IMR-90 (cell line): ENCODE data around the gene PJA2. TPM values are rescaled to one million over a fixed set of nuclear protein-coding genes. Genes with fewer than 3 reads are reported as not detected.

Experiments
- ATAC-seq: fragments of 200-7000 bp; cut with Tn5 transposase; 2 replicates; pipeline ENCODE4 v1.9.1; 2020; ENCODE audit warnings: low read depth, mild to moderate bottlenecking, moderate library complexity
- BruUV-seq: library from RNA; stranded (reverse); fragments of 400-500 nt; replicated peaks from 2 replicates; lab custom pipeline; 2021; lab: Mats Ljungman, UMichigan
- CTCF ChIA-PET: fragments of 300-600 bp; formaldehyde crosslinking; extraction: SDS; loops from one replicate; lab custom pipeline; 2021; ENCODE audit warnings: antibody characterized with exemption; lab: Yijun Ruan, JAX
- POLR2A ChIA-PET: fragments of 300-600 bp; sonication (Branson Sonifier 250); formaldehyde crosslinking; loops from one replicate; lab custom pipeline; 2022; ENCODE audit warnings: antibody characterized with exemption; ENCODE audit not compliant: unreplicated experiment; lab: Charles Lee
- DNase-seq: peaks from one replicate; pipeline ENCODE4 v3.0.0; 2013
- H2AFZ ChIP-seq: replicated peaks from 2 replicates; pipeline ENCODE3; 2013; ENCODE audit warnings: low read length, mild to moderate bottlenecking; ENCODE audit not compliant: poor library complexity
- H2AK5ac ChIP-seq: 2 replicates; pipeline ENCODE4 v1.6.1; 2013; ENCODE audit warnings: low read depth, low read length, inconsistent platforms
- H2AK9ac ChIP-seq: replicated peaks from 2 replicates; pipeline ENCODE3; 2013; ENCODE audit warnings: mild to moderate bottlenecking, low read depth, low read length, moderate library complexity; ENCODE audit not compliant: poor library complexity
- H2BK120ac ChIP-seq: 2 replicates; pipeline ENCODE4 v1.6.1; 2013; ENCODE audit warnings: low read depth, low read length, inconsistent platforms
- H2BK15ac ChIP-seq: 3 replicates; pipeline ENCODE4 v1.6.1; 2013; ENCODE audit warnings: low read depth, low read length, inconsistent platforms
- H2BK20ac ChIP-seq: 2 replicates; pipeline ENCODE4 v1.6.1; 2013; ENCODE audit warnings: low read depth, mild to moderate bottlenecking, inconsistent platforms, low read length, moderate library complexity
- H2BK5ac ChIP-seq: 2 replicates; pipeline ENCODE4 v1.6.1; 2013; ENCODE audit warnings: mild to moderate bottlenecking, low read depth, low read length, inconsistent platforms; ENCODE audit not compliant: poor library complexity, severe bottlenecking
- H3K14ac ChIP-seq: replicated peaks from 2 replicates; pipeline ENCODE4 v1.6.1; 2013; ENCODE audit warnings: low read depth, low read length, inconsistent platforms
- H3K18ac ChIP-seq: 2 replicates; pipeline ENCODE4 v1.6.1; 2013; ENCODE audit warnings: low read depth, low read length, control low read depth
- H3K23ac ChIP-seq: 2 replicates; pipeline ENCODE4 v1.6.1; 2013; ENCODE audit warnings: low read depth, low read length, inconsistent platforms
- H3K27ac ChIP-seq: 2 replicates; pipeline ENCODE4 v1.5.1; 2013; ENCODE audit warnings: mild to moderate bottlenecking, control low read depth, low read length; ENCODE audit not compliant: insufficient read depth
- H3K27me3 ChIP-seq: 2 replicates; pipeline ENCODE4 v1.6.1; 2013; ENCODE audit warnings: low read length; ENCODE audit not compliant: control insufficient read depth, insufficient read depth
- H3K36me3 ChIP-seq: 2 replicates; pipeline ENCODE4 v1.6.1; 2013; ENCODE audit warnings: low read length, mixed read lengths; ENCODE audit not compliant: control insufficient read depth, insufficient read depth
- H3K4ac ChIP-seq: 2 replicates; pipeline ENCODE4 v1.6.1; 2013; ENCODE audit warnings: low read depth, low read length, inconsistent platforms
- H3K4me1 ChIP-seq: 2 replicates; pipeline ENCODE4 v1.6.1; 2013; ENCODE audit warnings: low read length, mixed read lengths; ENCODE audit not compliant: control insufficient read depth, insufficient read depth
- H3K4me2 ChIP-seq: 2 replicates; pipeline ENCODE4 v1.6.1; 2013; ENCODE audit warnings: low read depth, mild to moderate bottlenecking, control low read depth, low read length, moderate library complexity
- H3K4me3 ChIP-seq: 2 replicates; pipeline ENCODE4 v1.5.1; 2013; ENCODE audit warnings: low read depth, mild to moderate bottlenecking, control low read depth, low read length, moderate library complexity; ENCODE audit not compliant: insufficient read depth
- H3K56ac ChIP-seq: 2 replicates; pipeline ENCODE4 v1.6.1; 2013; ENCODE audit warnings: low read length, inconsistent platforms; ENCODE audit not compliant: insufficient read depth; ENCODE audit errors: extremely low read depth
- H3K79me1 ChIP-seq, 2 experiments: 2 replicates each; pipeline ENCODE4 v1.6.1; 2013; ENCODE audit warnings: low read length in 2 of 2, inconsistent platforms in 1 of 2, low read depth in 1 of 2
- H3K9ac ChIP-seq: 2 replicates; pipeline ENCODE4 v1.6.1; 2013; ENCODE audit warnings: low read depth, low read length, control low read depth
- H3K9me1 ChIP-seq: 2 replicates; pipeline ENCODE4 v1.6.1; 2013; ENCODE audit warnings: low read length, inconsistent platforms; ENCODE audit not compliant: insufficient read depth
- H3K9me3 ChIP-seq: 2 replicates; pipeline ENCODE4 v1.6.1; 2013; ENCODE audit warnings: low read length; ENCODE audit not compliant: control insufficient read depth, insufficient read depth
- H4K20me1 ChIP-seq: 2 replicates; pipeline ENCODE4 v1.6.1; 2013; ENCODE audit warnings: low read length, inconsistent platforms; ENCODE audit not compliant: insufficient read depth
- H4K5ac ChIP-seq: 2 replicates; pipeline ENCODE4 v1.6.1; 2013; ENCODE audit warnings: mild to moderate bottlenecking, low read depth, low read length, control low read depth
- H4K8ac ChIP-seq, 2 experiments: 2 replicates each; pipeline ENCODE4 v1.6.1; 2013; ENCODE audit warnings: low read depth in 2 of 2, low read length in 2 of 2, control low read depth in 1 of 2, inconsistent platforms in 1 of 2
- H4K91ac ChIP-seq: 2 replicates; pipeline ENCODE4 v1.6.1; 2013; ENCODE audit warnings: low read depth, low read length, inconsistent platforms; ENCODE audit not compliant: insufficient read depth
- CEBPB ChIP-seq: IDR thresholded peaks from 2 replicates; pipeline ENCODE4 v1.6.1; 2012; ENCODE audit warnings: low read depth, low read length, improper control_type of control experiment
- MAFK ChIP-seq: IDR thresholded peaks from 2 replicates; pipeline ENCODE4 v1.6.1; 2012; ENCODE audit warnings: low read depth, low read length, improper control_type of control experiment
- RFX5 ChIP-seq: IDR thresholded peaks from 2 replicates; pipeline ENCODE4 v1.8.0; 2012; ENCODE audit warnings: low read depth, mild to moderate bottlenecking, low read length, moderate library complexity
- WGBS, 2 experiments: methylation state at CpG; one replicate each; pipeline versions ENCODE4 v1.1.5 to v1.1.7; 2013; ENCODE audit warnings: missing lambda C conversion rate in 2 of 2; ENCODE audit not compliant: insufficient read length in 1 of 2; ENCODE audit errors: extremely low coverage in 2 of 2; 5-methylcytosine and 5-hydroxymethylcytosine counted together
- dilution Hi-C: fragments of 300-500 bp; cut with HindIII; formaldehyde crosslinking; loops from one replicate; pipeline ENCODE4 v1.14.3; 2018; ENCODE audit warnings: low sequenced_read_pairs; ENCODE audit not compliant: unreplicated experiment
- in situ Hi-C: fragments of 300-500 bp; cut with MboI; formaldehyde crosslinking; loops from 3 replicates; pipeline ENCODE4 v1.14.3; 2019; ENCODE audit warnings: low sequenced_read_pairs, inconsistent platforms, mixed read lengths
- intact Hi-C: fragments of 100-400 bp; cut with micrococcal nuclease; formaldehyde crosslinking; loops from 2 replicates; pipeline ENCODE4 v1.10.0; 2022
- polyA plus RNA-seq, 3 experiments: library from polyadenylated mRNA; depleted of rRNA; stranded (reverse); fragments of >200 nt; gene quantifications; 2 replicates each; pipeline ENCODE4 v1.2.3, GENCODE V29; 2012; ENCODE audit warnings: low replicate concordance in 1 of 3
- total RNA-seq: library from RNA; depleted of rRNA; stranded (reverse); fragments of >200 nt; gene quantifications from 2 replicates; pipeline ENCODE4 v1.2.3, GENCODE V29; 2012

PJA2 gene
- total and polyA plus RNA-seq, 2 of the 4 experiments (the other 2 are of a cell fraction), result 42.3 to 70.6 TPM

DNA sequence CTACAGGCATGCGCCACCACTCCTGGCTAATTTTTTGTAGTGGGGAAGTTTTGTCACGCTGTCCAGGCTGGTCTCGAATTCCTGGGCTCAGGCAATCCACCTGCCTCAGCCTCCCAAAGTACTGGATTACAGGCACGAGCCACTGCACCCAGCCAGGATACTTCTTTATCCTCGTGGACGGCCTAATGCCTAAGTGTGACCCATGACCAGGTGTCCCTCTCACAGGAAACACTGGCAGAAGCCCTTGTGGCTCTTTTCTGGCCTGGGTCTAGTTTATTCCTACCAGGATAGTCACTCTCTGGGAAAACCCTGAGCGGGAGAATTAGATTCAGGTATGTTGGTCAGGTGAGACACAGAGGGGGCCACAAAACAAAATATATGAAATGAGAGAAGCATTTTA lies 90.4 kb downstream of the PJA2 start:
- H3K4me2 ChIP-seq, result no peak overlapping the region
- no peak overlapping the region for H2BK15ac ChIP-seq
- H3K23ac ChIP-seq, result no peak overlapping the region
- no peak overlapping the region for H2BK5ac ChIP-seq
- 100% methylated on average over 2 of the region's 7 CpGs; no CpG with 5 or more reads in 1 of the 2 experiments for WGBS, 2 experiments
- H3K79me1 ChIP-seq, result no peaks in the 10 kb centered on the region
- no peak overlapping the region for H3K18ac ChIP-seq
- intact Hi-C loops, result no loop called here
- no peak overlapping the region for H3K14ac ChIP-seq
- no peaks in the 10 kb centered on the region for H3K9me3 ChIP-seq
- H3K9me1 ChIP-seq, result no peaks in the 10 kb centered on the region
- no peak overlapping the region for H2BK120ac ChIP-seq
- H3K4ac ChIP-seq, result no peak overlapping the region
- TF ChIP-seq RFX5 (no peak), MAFK (no peak), CEBPB (no peak)
- no peak for DNase-seq
- no peak overlapping the region for H3K56ac ChIP-seq
- H2AFZ ChIP-seq, result no peak overlapping the region
- ATAC-seq, result no peak
- H3K9ac ChIP-seq, result no peak overlapping the region
- in situ Hi-C loops, result no loop called here
- no peaks in the 10 kb centered on the region for H3K36me3 ChIP-seq
- H2AK9ac ChIP-seq, result no peak overlapping the region
- H3K27ac ChIP-seq, result no peak overlapping the region
- no peak overlapping the region for H2BK20ac ChIP-seq
- no peaks in the 10 kb centered on the region for H3K4me1 ChIP-seq
- no peak overlapping the region for H4K91ac ChIP-seq
- dilution Hi-C loops, result no loop called here
- H4K8ac ChIP-seq, result no peak overlapping the region
- POLR2A ChIA-PET, result no interaction called here
- H2AK5ac ChIP-seq, result no peak overlapping the region
- H3K4me3 ChIP-seq, result no peak overlapping the region
- CTCF ChIA-PET, result no interaction called here
- no peaks in the 10 kb centered on the region for H3K27me3 ChIP-seq
- no peaks in the 10 kb centered on the region for H4K20me1 ChIP-seq
- BruUV-seq, result no TSS peak
- H4K5ac ChIP-seq, result no peak overlapping the region
